Parathyroid adenoma (tissue), 2 donors: ENCODE results near the gene TADA2A.

Experiments
- H2AFZ ChIP-seq: fragments of 300-600 bp; sonication (generic); one replicate; pipeline ENCODE4 v1.7.0; 2017; ENCODE audit warnings: antibody characterized with exemption, mild to moderate bottlenecking
- H3K27ac ChIP-seq: fragments of 300-600 bp; sonication (generic); one replicate; pipeline ENCODE4 v1.7.0; 2017
- H3K27me3 ChIP-seq: fragments of 300-600 bp; sonication (generic); one replicate; pipeline ENCODE4 v1.7.0; 2017; ENCODE audit warnings: low read length; ENCODE audit not compliant: control insufficient read depth, insufficient read depth
- H3K36me3 ChIP-seq: fragments of 300-600 bp; sonication (generic); one replicate; pipeline ENCODE4 v1.7.0; 2017; ENCODE audit warnings: low read length; ENCODE audit not compliant: control insufficient read depth, insufficient read depth
- H3K4me1 ChIP-seq: fragments of 300-600 bp; sonication (generic); one replicate; pipeline ENCODE4 v1.7.0; 2017; ENCODE audit warnings: control low read depth
- H3K4me2 ChIP-seq: fragments of 300-600 bp; sonication (generic); one replicate; pipeline ENCODE4 v1.7.0; 2017; ENCODE audit warnings: low read length
- H3K4me3 ChIP-seq: fragments of 300-600 bp; sonication (generic); one replicate; pipeline ENCODE4 v1.7.0; 2017; ENCODE audit warnings: low read depth, low read length
- H3K79me2 ChIP-seq: fragments of 300-600 bp; sonication (generic); one replicate; pipeline ENCODE4 v1.7.0; 2017; ENCODE audit warnings: control low read depth
- H3K9ac ChIP-seq: fragments of 300-600 bp; sonication (generic); one replicate; pipeline ENCODE4 v1.7.0; 2017; ENCODE audit warnings: mild to moderate bottlenecking
- H3K9me3 ChIP-seq: fragments of 300-600 bp; sonication (generic); one replicate; pipeline ENCODE4 v1.7.0; 2017; ENCODE audit warnings: low read length; ENCODE audit not compliant: control insufficient read depth
- TF ChIP-seq, protein P1 (sequence below): fragments of 300-600 bp; sonication (generic); IDR thresholded peaks from one replicate; pipeline ENCODE4 v1.7.0; 2017; ENCODE audit warnings: antibody characterized with exemption, mild to moderate bottlenecking
- donor health status: primary hyperparathyroidism.

Gene TADA2A

DNA sequence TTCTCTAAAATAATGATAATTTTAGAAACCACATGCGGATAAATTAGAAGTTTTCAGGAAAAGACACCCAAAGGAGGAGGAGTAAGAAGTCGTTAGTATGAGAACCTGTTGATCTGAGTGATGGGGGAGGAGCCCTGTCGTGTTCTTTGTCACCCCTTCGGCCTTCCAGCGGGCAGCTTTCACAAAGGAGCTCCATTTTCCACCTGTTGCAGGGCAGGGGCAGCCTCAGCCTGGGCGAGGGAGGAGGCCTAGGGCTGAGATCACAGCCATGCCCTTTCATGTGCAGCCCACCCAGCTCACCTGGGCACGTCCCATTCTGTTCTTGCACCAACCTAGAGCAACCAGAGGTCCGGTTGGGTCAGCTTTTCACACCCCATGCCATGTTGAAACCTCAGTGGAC lies 88.3 kb downstream of the TADA2A start:
- TF ChIP-seq, protein P1, sequence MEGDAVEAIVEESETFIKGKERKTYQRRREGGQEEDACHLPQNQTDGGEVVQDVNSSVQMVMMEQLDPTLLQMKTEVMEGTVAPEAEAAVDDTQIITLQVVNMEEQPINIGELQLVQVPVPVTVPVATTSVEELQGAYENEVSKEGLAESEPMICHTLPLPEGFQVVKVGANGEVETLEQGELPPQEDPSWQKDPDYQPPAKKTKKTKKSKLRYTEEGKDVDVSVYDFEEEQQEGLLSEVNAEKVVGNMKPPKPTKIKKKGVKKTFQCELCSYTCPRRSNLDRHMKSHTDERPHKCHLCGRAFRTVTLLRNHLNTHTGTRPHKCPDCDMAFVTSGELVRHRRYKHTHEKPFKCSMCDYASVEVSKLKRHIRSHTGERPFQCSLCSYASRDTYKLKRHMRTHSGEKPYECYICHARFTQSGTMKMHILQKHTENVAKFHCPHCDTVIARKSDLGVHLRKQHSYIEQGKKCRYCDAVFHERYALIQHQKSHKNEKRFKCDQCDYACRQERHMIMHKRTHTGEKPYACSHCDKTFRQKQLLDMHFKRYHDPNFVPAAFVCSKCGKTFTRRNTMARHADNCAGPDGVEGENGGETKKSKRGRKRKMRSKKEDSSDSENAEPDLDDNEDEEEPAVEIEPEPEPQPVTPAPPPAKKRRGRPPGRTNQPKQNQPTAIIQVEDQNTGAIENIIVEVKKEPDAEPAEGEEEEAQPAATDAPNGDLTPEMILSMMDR, result no peak
- H3K79me2 ChIP-seq, result peaks cover 3% of the 10 kb centered on the region

DNA sequence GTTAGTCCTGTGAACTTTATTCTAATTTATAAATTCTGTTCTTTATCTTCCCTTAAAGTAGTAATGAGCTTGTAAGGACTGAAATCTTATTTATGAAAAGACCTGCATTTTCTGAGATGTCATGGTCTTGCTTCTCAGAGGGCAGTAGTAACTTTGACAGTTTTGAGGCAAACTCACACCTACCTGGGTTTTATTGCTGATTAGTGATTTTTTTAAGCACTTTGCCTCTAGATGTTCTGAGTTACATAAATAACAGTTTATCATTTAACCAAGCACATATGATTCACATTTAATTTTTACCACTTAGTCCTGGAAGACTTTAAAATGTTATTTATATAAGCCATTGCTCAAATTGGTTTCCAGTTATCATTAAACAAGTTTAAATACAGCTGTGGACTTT lies 93.7 kb downstream of the TADA2A start:
- no peaks in the 10 kb centered on the region for H3K9me3 ChIP-seq
- TF ChIP-seq, protein P1, result no peak

More for the DNA sequence above, 88.3 kb downstream of the TADA2A start:
- Histone ChIP-seq H2AFZ (no peak overlapping the region), H3K27me3 (no peaks in the 10 kb centered on the region), H3K36me3 (no peaks in the 10 kb centered on the region), H3K4me1 (no peaks in the 10 kb centered on the region), H3K9me3 (no peaks in the 10 kb centered on the region), H3K9ac (no peak overlapping the region), H3K27ac (no peak overlapping the region), H3K4me2 (no peak overlapping the region), H3K4me3 (no peak overlapping the region)

DNA sequence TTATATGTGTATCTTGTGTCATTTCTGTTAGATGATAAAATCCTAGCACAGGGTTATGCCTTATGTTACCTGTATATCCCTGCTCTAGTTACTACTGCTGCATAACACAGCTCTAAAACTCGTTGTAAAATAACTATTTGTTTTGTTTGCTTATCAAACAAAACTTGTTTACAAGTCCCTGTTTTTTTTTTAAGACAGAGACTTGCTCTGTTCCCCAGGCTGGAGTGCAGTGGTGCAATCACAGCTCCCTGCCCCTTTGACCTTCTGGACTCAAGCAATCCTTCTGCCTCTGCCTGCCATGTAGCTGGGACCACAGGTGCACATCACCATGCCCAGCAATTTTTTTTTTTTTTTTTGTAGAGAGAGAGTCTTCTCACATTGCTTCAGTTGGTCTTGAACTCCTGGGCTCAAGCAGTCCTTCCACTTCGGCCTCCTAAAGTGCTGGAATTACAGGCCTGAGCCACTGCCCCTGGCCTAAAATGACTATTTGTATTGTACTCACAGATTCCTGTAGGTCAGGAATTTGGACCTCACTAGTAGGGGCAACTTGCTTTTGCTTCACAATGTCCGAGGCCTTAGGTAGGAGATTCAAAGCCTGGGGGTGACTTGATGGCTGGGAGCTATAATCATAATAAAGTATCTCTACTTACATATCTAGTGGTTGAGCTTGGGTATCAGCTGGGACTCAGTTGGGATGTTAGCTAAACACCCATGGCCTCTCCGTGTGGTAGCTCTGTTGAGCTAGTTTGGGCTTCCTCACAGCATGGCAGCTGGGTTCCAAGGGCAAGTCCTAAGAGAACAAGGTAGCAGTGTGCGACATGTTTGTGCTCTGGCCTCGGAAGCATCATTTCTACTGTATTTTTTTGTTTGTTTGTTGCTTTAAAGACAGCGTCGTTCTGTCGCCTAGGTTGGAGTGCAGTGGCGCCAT lies 95.6 kb downstream of the TADA2A start:
- Histone ChIP-seq H3K4me3 (no peak overlapping the region), H3K36me3 (no peaks in the 10 kb centered on the region), H3K27ac (no peak overlapping the region), H3K9ac (no peak overlapping the region), H3K9me3 (no peaks in the 10 kb centered on the region), H3K79me2 (peaks cover 3% of the 10 kb centered on the region), H3K4me1 (no peaks in the 10 kb centered on the region), H3K4me2 (no peak overlapping the region), H3K27me3 (no peaks in the 10 kb centered on the region), H2AFZ (no peak overlapping the region)
- TF ChIP-seq, protein P1, result no peak

More for the DNA sequence above, 93.7 kb downstream of the TADA2A start:
- no peak overlapping the region for H2AFZ ChIP-seq
- H3K27ac ChIP-seq, result no peak overlapping the region
- no peaks in the 10 kb centered on the region for H3K36me3 ChIP-seq
- peaks cover 3% of the 10 kb centered on the region for H3K79me2 ChIP-seq
- H3K4me1 ChIP-seq, result no peaks in the 10 kb centered on the region
- H3K4me3 ChIP-seq, result no peak overlapping the region
- H3K4me2 ChIP-seq, result no peak overlapping the region
- no peak overlapping the region for H3K9ac ChIP-seq
- H3K27me3 ChIP-seq, result no peaks in the 10 kb centered on the region

DNA sequence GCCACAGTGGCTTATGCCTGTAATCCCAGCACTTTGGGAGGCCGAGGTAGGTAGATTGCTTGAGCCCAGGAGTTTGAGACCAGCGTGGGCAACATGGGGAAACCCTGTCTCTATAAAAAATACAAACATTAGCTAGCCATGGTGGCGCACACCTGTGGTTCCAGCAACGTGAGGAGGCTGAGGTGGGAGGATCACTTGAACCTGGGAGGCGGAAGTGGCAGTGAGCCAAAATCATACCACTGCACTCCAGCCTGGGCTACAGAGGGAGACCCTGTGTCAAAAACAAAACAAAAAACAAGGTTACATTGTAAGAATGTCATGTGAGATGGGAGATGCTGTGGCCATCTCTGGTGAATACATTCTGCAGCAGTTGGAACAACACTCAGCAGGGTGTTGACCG lies 96.5 kb downstream of the TADA2A start:
- no peaks in the 10 kb centered on the region for H3K36me3 ChIP-seq
- H3K79me2 ChIP-seq, result peaks cover 4% of the 10 kb centered on the region
- TF ChIP-seq, protein P1, result no peak
- no peaks in the 10 kb centered on the region for H3K9me3 ChIP-seq
- no peak overlapping the region for H3K9ac ChIP-seq
- H3K4me1 ChIP-seq, result no peaks in the 10 kb centered on the region
- H3K27ac ChIP-seq, result no peak overlapping the region
- H2AFZ ChIP-seq, result no peak overlapping the region
- no peak overlapping the region for H3K4me3 ChIP-seq
- no peak overlapping the region for H3K4me2 ChIP-seq
- no peaks in the 10 kb centered on the region for H3K27me3 ChIP-seq

DNA sequence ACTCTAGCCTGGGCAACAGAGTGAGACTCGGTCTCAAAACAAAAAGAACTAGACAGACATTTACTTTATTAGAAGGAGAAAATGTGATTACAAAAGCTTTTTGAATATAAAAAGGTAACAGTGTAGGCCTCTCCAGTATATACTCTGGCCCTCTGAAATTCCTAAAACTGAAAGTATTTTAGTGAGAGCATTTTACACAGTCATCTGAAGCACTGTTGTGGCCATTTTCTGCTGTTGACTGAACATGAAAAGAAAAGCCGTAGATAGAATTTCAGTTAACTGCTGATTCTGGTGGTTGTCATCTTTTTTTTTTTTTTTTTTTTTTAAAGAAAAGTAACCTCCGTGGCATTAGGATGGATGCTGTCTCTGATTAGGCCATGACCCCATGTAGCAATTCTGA lies 98.6 kb downstream of the TADA2A start:
- no peaks in the 10 kb centered on the region for H3K27me3 ChIP-seq
- no peak overlapping the region for H3K4me2 ChIP-seq
- H3K4me1 ChIP-seq, result no peaks in the 10 kb centered on the region
- TF ChIP-seq, protein P1, result no peak
- H3K79me2 ChIP-seq, result peaks cover 7% of the 10 kb centered on the region
- H3K9ac ChIP-seq, result no peak overlapping the region
- no peaks in the 10 kb centered on the region for H3K36me3 ChIP-seq
- no peak overlapping the region for H2AFZ ChIP-seq
- no peak overlapping the region for H3K27ac ChIP-seq
- H3K4me3 ChIP-seq, result no peak overlapping the region
- H3K9me3 ChIP-seq, result no peaks in the 10 kb centered on the region
